SK-N-SH treated with all-trans-retinoic acid at 6 μM for 48 hours (cell line): ENCODE measurements around the gene ZNF423.

Source experiments
- ATAC-seq: fragments of 200-7000 bp; cut with Tn5 transposase; 3 replicates; pipeline ENCODE4 v1.9.1; 2020; ENCODE audit warnings: mild to moderate bottlenecking, moderate library complexity
- ARNTL ChIP-seq: fragments of 450-650 bp; formaldehyde crosslinking; IDR thresholded peaks from 2 replicates; pipeline ENCODE4 v1.5.0; 2020; ENCODE audit warnings: low read depth, mild to moderate bottlenecking, moderate library complexity, borderline replicate concordance
- BACH2 ChIP-seq: fragments of 250-450 bp; sonication (Bioruptor Pico); IDR thresholded peaks from 2 replicates; pipeline ENCODE4 v1.9.0; 2021; ENCODE audit warnings: mild to moderate bottlenecking, borderline replicate concordance
- CSDC2 ChIP-seq: fragments of 250-450 bp; sonication (Bioruptor Pico); IDR thresholded peaks from 2 replicates; pipeline ENCODE4 v1.5.0; 2020; ENCODE audit warnings: mild to moderate bottlenecking, moderate library complexity
- ESRRG ChIP-seq: fragments of 250-450 bp; sonication (Bioruptor Pico); IDR thresholded peaks from 2 replicates; pipeline ENCODE4 v1.6.1; 2021; ENCODE audit warnings: mild to moderate bottlenecking
- GLIS3 ChIP-seq: fragments of 250-450 bp; sonication (Bioruptor Pico); IDR thresholded peaks from 2 replicates; pipeline ENCODE4 v1.5.0; 2020; ENCODE audit warnings: mild to moderate bottlenecking, moderate library complexity
- ISL1 ChIP-seq: fragments of 250-450 bp; sonication (Bioruptor Pico); IDR thresholded peaks from 2 replicates; pipeline ENCODE4 v2.1.2; 2022; ENCODE audit warnings: mild to moderate bottlenecking, moderate library complexity
- OSR1 ChIP-seq: fragments of 250-450 bp; sonication (Bioruptor Pico); IDR thresholded peaks from 2 replicates; pipeline ENCODE4 v1.8.0; 2022; ENCODE audit warnings: moderate library complexity, mild to moderate bottlenecking, inconsistent platforms
- PPARA ChIP-seq: fragments of 250-450 bp; sonication (Bioruptor Pico); IDR thresholded peaks from 2 replicates; pipeline ENCODE4 v1.5.0; 2020; ENCODE audit warnings: mild to moderate bottlenecking, borderline replicate concordance
- RARB ChIP-seq: fragments of 250-450 bp; sonication (Bioruptor Pico); IDR thresholded peaks from 2 replicates; pipeline ENCODE4 v1.8.0; 2021; ENCODE audit warnings: mild to moderate bottlenecking, moderate library complexity
- TCF4 ChIP-seq: fragments of 250-450 bp; sonication (Bioruptor Pico); IDR thresholded peaks from 2 replicates; pipeline ENCODE4 v1.8.0; 2021; ENCODE audit warnings: mild to moderate bottlenecking, moderate library complexity, borderline replicate concordance
- ZC3H10 ChIP-seq: fragments of 250-450 bp; sonication (Bioruptor Pico); IDR thresholded peaks from 2 replicates; pipeline ENCODE4 v1.5.1; 2021; ENCODE audit warnings: mild to moderate bottlenecking, moderate library complexity
- ZFP3 ChIP-seq: fragments of 250-450 bp; sonication (Bioruptor Pico); IDR thresholded peaks from 2 replicates; pipeline ENCODE4 v1.5.0; 2020; ENCODE audit warnings: mild to moderate bottlenecking, moderate library complexity
- ZFP30 ChIP-seq: fragments of 450-650 bp; formaldehyde crosslinking; IDR thresholded peaks from 2 replicates; pipeline ENCODE4 v1.5.0; 2022; ENCODE audit warnings: mild to moderate bottlenecking, moderate library complexity
- ZNF70 ChIP-seq: fragments of 450-650 bp; formaldehyde crosslinking; IDR thresholded peaks from 2 replicates; pipeline ENCODE4 v1.5.0; 2020; ENCODE audit warnings: mild to moderate bottlenecking, moderate library complexity
- ZNF8 ChIP-seq: fragments of 450-650 bp; formaldehyde crosslinking; IDR thresholded peaks from 2 replicates; pipeline ENCODE4 v1.5.0; 2020; ENCODE audit warnings: mild to moderate bottlenecking, moderate library complexity
- TF ChIP-seq, protein P1 (sequence below): fragments of 250-450 bp; sonication (Bioruptor Pico); IDR thresholded peaks from 2 replicates; pipeline ENCODE4 v1.8.0; 2021; ENCODE audit warnings: low read depth, mild to moderate bottlenecking, moderate library complexity, borderline replicate concordance
- TF ChIP-seq, protein P2 (sequence below): fragments of 250-450 bp; sonication (Bioruptor Pico); IDR thresholded peaks from 2 replicates; pipeline ENCODE4 v1.5.1; 2020; ENCODE audit warnings: low read depth, mild to moderate bottlenecking, moderate library complexity
- TF ChIP-seq, protein P3 (sequence below): fragments of 250-450 bp; sonication (Bioruptor Pico); IDR thresholded peaks from 2 replicates; pipeline ENCODE4 v1.8.0; 2020; ENCODE audit warnings: mild to moderate bottlenecking, moderate library complexity, borderline replicate concordance
- TF ChIP-seq, protein P4 (sequence below): fragments of 250-450 bp; sonication (Bioruptor Pico); IDR thresholded peaks from 2 replicates; pipeline ENCODE4 v1.5.0; 2020; ENCODE audit warnings: mild to moderate bottlenecking, moderate library complexity

The ZNF423 gene

DNA sequence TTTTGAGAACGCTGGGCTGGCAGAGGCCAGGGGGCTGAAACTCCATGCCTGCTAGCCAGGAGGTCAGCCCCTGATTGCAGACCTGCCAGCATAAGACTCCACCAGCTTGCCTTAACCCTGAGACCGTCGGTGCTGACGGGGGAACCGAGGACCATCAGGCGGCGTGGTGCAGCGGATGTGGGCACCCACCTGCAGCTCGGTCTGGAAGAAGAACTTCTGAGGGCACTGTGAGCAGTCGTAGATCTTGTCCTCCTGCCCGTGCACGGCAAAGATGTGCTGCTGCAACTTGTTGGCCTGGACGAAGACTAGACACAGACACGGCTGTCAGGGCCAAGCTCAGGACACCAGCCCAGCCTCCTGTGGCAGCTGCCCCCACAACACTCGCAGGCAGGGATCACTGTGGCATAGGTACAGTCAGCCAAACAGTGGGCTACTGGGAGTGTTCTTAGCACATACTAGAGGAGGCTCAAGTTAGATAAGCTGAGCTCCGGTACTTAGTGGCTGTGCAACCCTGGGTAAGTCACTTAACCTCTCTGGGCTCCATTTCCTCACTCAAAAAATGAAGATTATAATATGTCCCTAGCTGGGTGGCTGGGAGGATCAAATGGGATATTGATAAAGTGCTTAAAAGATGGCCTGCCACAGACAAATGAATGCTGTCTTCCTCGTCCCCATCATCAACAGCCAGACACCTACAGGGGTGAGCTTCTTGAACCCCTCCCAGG lies 332.3 kb downstream of the ZNF423 start:
- TF ChIP-seq CSDC2 (CRISPR knock-in tag) (no peak), ISL1 (no peak), OSR1 (CRISPR knock-in tag) (no peak), BACH2 (no peak), ZNF70 (CRISPR knock-in tag) (no peak), RARB (no peak), TCF4 (CRISPR knock-in tag) (no peak), ZFP30 (no peak), GLIS3 (CRISPR knock-in tag) (no peak), ZC3H10 (CRISPR knock-in tag) (no peak), ARNTL (no peak), PPARA (CRISPR knock-in tag) (no peak), ZNF8 (CRISPR knock-in tag) (no peak), ESRRG (no peak)
- TF ChIP-seq, protein P1, sequence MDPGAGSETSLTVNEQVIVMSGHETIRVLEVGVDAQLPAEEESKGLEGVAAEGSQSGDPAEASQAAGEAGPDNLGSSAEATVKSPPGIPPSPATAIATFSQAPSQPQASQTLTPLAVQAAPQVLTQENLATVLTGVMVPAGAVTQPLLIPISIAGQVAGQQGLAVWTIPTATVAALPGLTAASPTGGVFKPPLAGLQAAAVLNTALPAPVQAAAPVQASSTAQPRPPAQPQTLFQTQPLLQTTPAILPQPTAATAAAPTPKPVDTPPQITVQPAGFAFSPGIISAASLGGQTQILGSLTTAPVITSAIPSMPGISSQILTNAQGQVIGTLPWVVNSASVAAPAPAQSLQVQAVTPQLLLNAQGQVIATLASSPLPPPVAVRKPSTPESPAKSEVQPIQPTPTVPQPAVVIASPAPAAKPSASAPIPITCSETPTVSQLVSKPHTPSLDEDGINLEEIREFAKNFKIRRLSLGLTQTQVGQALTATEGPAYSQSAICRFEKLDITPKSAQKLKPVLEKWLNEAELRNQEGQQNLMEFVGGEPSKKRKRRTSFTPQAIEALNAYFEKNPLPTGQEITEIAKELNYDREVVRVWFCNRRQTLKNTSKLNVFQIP (CRISPR knock-in tag) = no peak
- TF ChIP-seq, protein P2, sequence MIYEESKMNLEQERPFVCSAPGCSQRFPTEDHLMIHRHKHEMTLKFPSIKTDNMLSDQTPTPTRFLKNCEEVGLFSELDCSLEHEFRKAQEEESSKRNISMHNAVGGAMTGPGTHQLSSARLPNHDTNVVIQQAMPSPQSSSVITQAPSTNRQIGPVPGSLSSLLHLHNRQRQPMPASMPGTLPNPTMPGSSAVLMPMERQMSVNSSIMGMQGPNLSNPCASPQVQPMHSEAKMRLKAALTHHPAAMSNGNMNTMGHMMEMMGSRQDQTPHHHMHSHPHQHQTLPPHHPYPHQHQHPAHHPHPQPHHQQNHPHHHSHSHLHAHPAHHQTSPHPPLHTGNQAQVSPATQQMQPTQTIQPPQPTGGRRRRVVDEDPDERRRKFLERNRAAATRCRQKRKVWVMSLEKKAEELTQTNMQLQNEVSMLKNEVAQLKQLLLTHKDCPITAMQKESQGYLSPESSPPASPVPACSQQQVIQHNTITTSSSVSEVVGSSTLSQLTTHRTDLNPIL (CRISPR knock-in tag) = no peak
- TF ChIP-seq, protein P3, sequence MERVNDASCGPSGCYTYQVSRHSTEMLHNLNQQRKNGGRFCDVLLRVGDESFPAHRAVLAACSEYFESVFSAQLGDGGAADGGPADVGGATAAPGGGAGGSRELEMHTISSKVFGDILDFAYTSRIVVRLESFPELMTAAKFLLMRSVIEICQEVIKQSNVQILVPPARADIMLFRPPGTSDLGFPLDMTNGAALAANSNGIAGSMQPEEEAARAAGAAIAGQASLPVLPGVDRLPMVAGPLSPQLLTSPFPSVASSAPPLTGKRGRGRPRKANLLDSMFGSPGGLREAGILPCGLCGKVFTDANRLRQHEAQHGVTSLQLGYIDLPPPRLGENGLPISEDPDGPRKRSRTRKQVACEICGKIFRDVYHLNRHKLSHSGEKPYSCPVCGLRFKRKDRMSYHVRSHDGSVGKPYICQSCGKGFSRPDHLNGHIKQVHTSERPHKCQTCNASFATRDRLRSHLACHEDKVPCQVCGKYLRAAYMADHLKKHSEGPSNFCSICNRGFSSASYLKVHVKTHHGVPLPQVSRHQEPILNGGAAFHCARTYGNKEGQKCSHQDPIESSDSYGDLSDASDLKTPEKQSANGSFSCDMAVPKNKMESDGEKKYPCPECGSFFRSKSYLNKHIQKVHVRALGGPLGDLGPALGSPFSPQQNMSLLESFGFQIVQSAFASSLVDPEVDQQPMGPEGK (CRISPR knock-in tag) = no peak
- TF ChIP-seq, protein P4, sequence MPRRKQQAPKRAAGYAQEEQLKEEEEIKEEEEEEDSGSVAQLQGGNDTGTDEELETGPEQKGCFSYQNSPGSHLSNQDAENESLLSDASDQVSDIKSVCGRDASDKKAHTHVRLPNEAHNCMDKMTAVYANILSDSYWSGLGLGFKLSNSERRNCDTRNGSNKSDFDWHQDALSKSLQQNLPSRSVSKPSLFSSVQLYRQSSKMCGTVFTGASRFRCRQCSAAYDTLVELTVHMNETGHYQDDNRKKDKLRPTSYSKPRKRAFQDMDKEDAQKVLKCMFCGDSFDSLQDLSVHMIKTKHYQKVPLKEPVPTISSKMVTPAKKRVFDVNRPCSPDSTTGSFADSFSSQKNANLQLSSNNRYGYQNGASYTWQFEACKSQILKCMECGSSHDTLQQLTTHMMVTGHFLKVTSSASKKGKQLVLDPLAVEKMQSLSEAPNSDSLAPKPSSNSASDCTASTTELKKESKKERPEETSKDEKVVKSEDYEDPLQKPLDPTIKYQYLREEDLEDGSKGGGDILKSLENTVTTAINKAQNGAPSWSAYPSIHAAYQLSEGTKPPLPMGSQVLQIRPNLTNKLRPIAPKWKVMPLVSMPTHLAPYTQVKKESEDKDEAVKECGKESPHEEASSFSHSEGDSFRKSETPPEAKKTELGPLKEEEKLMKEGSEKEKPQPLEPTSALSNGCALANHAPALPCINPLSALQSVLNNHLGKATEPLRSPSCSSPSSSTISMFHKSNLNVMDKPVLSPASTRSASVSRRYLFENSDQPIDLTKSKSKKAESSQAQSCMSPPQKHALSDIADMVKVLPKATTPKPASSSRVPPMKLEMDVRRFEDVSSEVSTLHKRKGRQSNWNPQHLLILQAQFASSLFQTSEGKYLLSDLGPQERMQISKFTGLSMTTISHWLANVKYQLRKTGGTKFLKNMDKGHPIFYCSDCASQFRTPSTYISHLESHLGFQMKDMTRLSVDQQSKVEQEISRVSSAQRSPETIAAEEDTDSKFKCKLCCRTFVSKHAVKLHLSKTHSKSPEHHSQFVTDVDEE (CRISPR knock-in tag) = no peak
- ATAC-seq = no peak

DNA sequence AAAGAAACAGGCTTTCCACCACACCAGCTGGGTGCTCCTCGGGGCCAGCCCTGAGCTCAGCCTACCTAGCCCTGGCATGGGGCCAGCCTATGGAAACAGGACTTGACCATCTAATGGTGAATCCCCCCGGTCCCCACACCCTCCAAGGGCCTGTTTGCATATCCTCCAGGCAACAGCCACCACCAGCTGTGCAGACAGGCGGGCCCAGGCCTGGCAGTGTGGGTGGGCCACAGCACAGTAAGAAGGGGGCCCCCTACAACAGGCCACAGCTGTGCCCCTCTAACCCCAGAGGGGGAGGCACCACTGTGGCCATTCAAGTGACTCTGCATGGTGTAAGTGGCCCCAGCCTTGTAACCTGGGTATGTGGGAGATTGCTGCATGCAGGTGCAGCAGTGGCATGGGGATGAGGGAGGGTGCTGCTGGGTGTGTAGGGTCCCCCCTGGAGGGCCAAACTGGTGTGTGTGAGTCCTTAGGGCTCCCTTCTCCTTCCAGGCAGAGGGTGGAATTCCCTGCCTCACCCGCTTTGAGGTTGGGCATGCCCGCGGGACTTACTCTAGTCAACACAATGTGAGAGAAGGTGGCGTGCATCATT lies 334.1 kb downstream of the ZNF423 start:
- ATAC-seq = no peak
- TF ChIP-seq, protein P1 (CRISPR knock-in tag) = no peak
- TF ChIP-seq ZFP3 (no peak), ZFP30 (no peak), ARNTL (no peak)
- TF ChIP-seq, protein P3 (CRISPR knock-in tag) = no peak
